Endothelial cell of umbilical vein (primary cell): Measurements from ENCODE around the gene CLDND2. TPM values are rescaled to one million over a fixed set of nuclear protein-coding genes. Genes with fewer than 3 reads are reported as not detected.

Experiments
- BruUV-seq: library from RNA; stranded (reverse); fragments of 400-500 nt; replicated peaks from 2 replicates; lab custom pipeline; 2021; lab: Mats Ljungman, UMichigan
- CTCF ChIA-PET: fragments of 300-600, 350-600 bp; sonication (Branson Sonifier 250); formaldehyde crosslinking; loops from one replicate; lab custom pipeline; 2021; ENCODE audit warnings: antibody characterized with exemption, inconsistent platforms; lab: Charles Lee
- POLR2A ChIA-PET: fragments of 300-600, 350-600 bp; sonication (Branson Sonifier 250); formaldehyde crosslinking; loops from one replicate; lab custom pipeline; 2021; ENCODE audit warnings: antibody characterized with exemption, inconsistent platforms; lab: Charles Lee
- DNase-seq: peaks from one replicate; pipeline ENCODE4 v3.0.0-alpha.2; 2011; ENCODE audit warnings: low read depth, low spot score
- FAIRE-seq: peaks from 2 replicates; lab custom pipeline; 2011; peaks lifted over from hg19 to GRCh38; lab: Jason Lieb, UNC
- H2AFZ ChIP-seq: 2 replicates; pipeline ENCODE4 v1.6.0; 2012; ENCODE audit warnings: low read depth, low read length, control low read depth, inconsistent platforms
- H3K27ac ChIP-seq: 2 replicates; pipeline ENCODE4 v1.5.1; 2011; ENCODE audit warnings: low read depth, mild to moderate bottlenecking, control low read depth, low read length, moderate library complexity; ENCODE audit not compliant: insufficient read depth
- H3K27me3 ChIP-seq, 2 experiments: 2 replicates each; pipeline versions ENCODE4 v1.6.0 to v1.6.1; 2011; ENCODE audit warnings: low read length in 2 of 2, mixed read lengths in 1 of 2; ENCODE audit not compliant: control insufficient read depth in 2 of 2, insufficient read depth in 2 of 2
- H3K36me3 ChIP-seq, 2 experiments: 2 replicates in 1 of 2; 3 replicates in 1 of 2; pipeline ENCODE4 v1.5.1; 2011; ENCODE audit warnings: low read length in 2 of 2, mild to moderate bottlenecking in 1 of 2, moderate library complexity in 1 of 2; ENCODE audit not compliant: control insufficient read depth in 2 of 2, insufficient read depth in 2 of 2; ENCODE audit errors: extremely low read depth in 1 of 2
- H3K4me1 ChIP-seq: 3 replicates; pipeline ENCODE4 v1.5.1; 2011; ENCODE audit warnings: mild to moderate bottlenecking, low read length; ENCODE audit not compliant: control insufficient read depth, insufficient read depth; ENCODE audit errors: extremely low read depth
- H3K4me2 ChIP-seq: 2 replicates; pipeline ENCODE4 v1.6.1; 2011; ENCODE audit warnings: low read length, control low read depth, mixed read lengths; ENCODE audit not compliant: insufficient read depth
- H3K4me3 ChIP-seq, 3 experiments: fragments of 200-600 bp in 1 of 3; sonication (generic), shearing (Covaris generic) in 1 of 3; replicated peaks in 1 of 3; 2 replicates each; pipeline ENCODE4 v1.5.1; 2011 to 2016; ENCODE audit warnings: control low read depth in 3 of 3, low read length in 3 of 3, mild to moderate bottlenecking in 2 of 3, inconsistent platforms in 1 of 3, low read depth in 1 of 3, moderate library complexity in 1 of 3; ENCODE audit not compliant: insufficient read depth in 1 of 3
- H3K79me2 ChIP-seq: 2 replicates; pipeline ENCODE4 v1.6.0; 2012; ENCODE audit warnings: low read length, inconsistent platforms; ENCODE audit not compliant: control insufficient read depth, insufficient read depth
- H3K9ac ChIP-seq: replicated peaks from 2 replicates; pipeline ENCODE3; 2011; ENCODE audit warnings: low read length, control low read depth; ENCODE audit not compliant: insufficient read depth; ENCODE audit errors: extremely low read depth
- H3K9me1 ChIP-seq: replicated peaks from 3 replicates; pipeline ENCODE4 v1.6.0; 2011; ENCODE audit warnings: mild to moderate bottlenecking, low read length; ENCODE audit not compliant: control insufficient read depth, insufficient read depth; ENCODE audit errors: extremely low read depth
- H3K9me3 ChIP-seq: replicated peaks from 2 replicates; pipeline ENCODE4 v1.5.1; 2012; ENCODE audit warnings: low read length, inconsistent platforms; ENCODE audit not compliant: control insufficient read depth, insufficient read depth
- H4K20me1 ChIP-seq: replicated peaks from 2 replicates; pipeline ENCODE3; 2011; ENCODE audit warnings: mild to moderate bottlenecking, low read length; ENCODE audit not compliant: control insufficient read depth, insufficient read depth; ENCODE audit errors: extremely low read depth
- CTCF ChIP-seq, 2 donors: IDR thresholded peaks; 1 replicate in 1 of 2; 2 replicates in 1 of 2; pipeline ENCODE4 v1.5.1; 2011; ENCODE audit warnings: low read length in 2 of 2, mild to moderate bottlenecking in 2 of 2, moderate library complexity in 2 of 2, control low read depth in 1 of 2, inconsistent platforms in 1 of 2, low read depth in 1 of 2; ENCODE audit not compliant: insufficient read depth in 1 of 2; ENCODE audit errors: extremely low read depth in 1 of 2
- EZH2 ChIP-seq: IDR thresholded peaks from 2 replicates; pipeline ENCODE4 v1.6.1; 2012; ENCODE audit warnings: borderline replicate concordance, low read depth, mild to moderate bottlenecking, moderate library complexity, low read length, inconsistent platforms; ENCODE audit not compliant: severe bottlenecking
- FOS ChIP-seq: IDR thresholded peaks from 2 replicates; pipeline ENCODE4 v1.6.1; 2011; ENCODE audit warnings: mild to moderate bottlenecking, low read length, moderate library complexity, borderline replicate concordance; ENCODE audit not compliant: insufficient read depth
- GATA2 ChIP-seq: IDR thresholded peaks from 2 replicates; pipeline ENCODE4 v1.7.0; 2011; ENCODE audit warnings: low read depth, mild to moderate bottlenecking, moderate library complexity, mixed read lengths, low read length; ENCODE audit not compliant: insufficient read length, insufficient read depth
- JUN ChIP-seq: IDR thresholded peaks from 2 replicates; pipeline ENCODE4 v1.6.1; 2011; ENCODE audit warnings: borderline replicate concordance, low read depth; ENCODE audit not compliant: insufficient read length, insufficient read depth
- MAX ChIP-seq: IDR thresholded peaks from 2 replicates; pipeline ENCODE4 v1.6.1; 2011; ENCODE audit not compliant: insufficient read depth, insufficient read length
- dilution Hi-C: fragments of 300-500 bp; cut with MboI; formaldehyde crosslinking; loops from one replicate; pipeline ENCODE4 v1.15.0; 2019; ENCODE audit warnings: low sequenced_read_pairs; ENCODE audit not compliant: extremely low pct_ligation_motif_present
- intact Hi-C: fragments of 100-400 bp; cut with micrococcal nuclease; formaldehyde crosslinking; loops from one replicate; pipeline ENCODE4 v1.10.0; 2022
- polyA plus RNA-seq, 4 experiments: library from polyadenylated mRNA; depleted of rRNA in 3 of 4; stranded (reverse) in 3 of 4; unstranded in 1 of 4; fragments of >200 nt; gene quantifications; 2 replicates each; pipeline versions ENCODE4 v1.2.1 to v1.2.3, GENCODE V29; 2011 to 2012; ENCODE audit warnings: missing spikeins in 1 of 4
- total RNA-seq: library from RNA; stranded (reverse); gene quantifications from 2 replicates; pipeline ENCODE4 v1.2.3, GENCODE V29; 2021

CLDND2 gene
- total and polyA plus RNA-seq, 2 donors (not counting 3 experiments of a cell fraction or from before 2014, with no cell fraction given), result 0.97 TPM; not detected in 1

- H3K36me3 ChIP-seq, result no peaks in the 10 kb centered on the region
- ChIA-PET CTCF (interaction anchor here (0.8 to 1.8 kb wide), 3 partner anchors 10 to 294 kb away, joined by 4 to 23 read pairs (median 6); no protein-coding TSS in a partner anchor), POLR2A (interaction anchor here (1.7 kb wide), 1 partner anchor 28 kb away, joined by 8 read pairs; no protein-coding TSS in a partner anchor)
- H3K9me3 ChIP-seq, result no peaks in the 10 kb centered on the region
- H3K4me3 ChIP-seq, result peak overlapping the region; percentile 40 to 63 (median 51)
- H3K9ac ChIP-seq, result peak overlapping the region; percentile 25
- no peaks in the 10 kb centered on the region for H3K9me1 ChIP-seq
- intact Hi-C loops (loop anchor here (1.0 to 5.0 kb wide), 6 partner anchors 27 to 322 kb away; partner anchors contain the start of gene CTU1), dilution Hi-C loops (no loop called here)
- no peak for FAIRE-seq
- no peak for TF ChIP-seq EZH2
- no peak for TF ChIP-seq MAX
- TF ChIP-seq JUN, result no peak
- no peak for TF ChIP-seq FOS
- TF ChIP-seq CTCF (IDR thresholded peaks at IDR 0.05; ENCODE audit: extremely low read depth in 1 of 2, insufficient read depth in 1 of 2, low read depth in 1 of 2, low read length in 2 of 2), result no peak
- no peak for TF ChIP-seq GATA2
- BruUV-seq, result no TSS peak
- H4K20me1 ChIP-seq, result no peaks in the 10 kb centered on the region
- DNase-seq, result no peak
- H3K79me2 ChIP-seq, result peaks cover 5% of the 10 kb centered on the region
- H2AFZ ChIP-seq, result peak overlapping the region; percentile 30
- H3K4me2 ChIP-seq, result peak overlapping the region; percentile 75
- H3K27me3 ChIP-seq, result no peaks in the 10 kb centered on the region
- H3K27ac ChIP-seq, result peak overlapping the region; percentile 18
- H3K4me1 ChIP-seq, result peaks cover 15% of the 10 kb centered on the region
Observed at GRCh38 chr19:51367255-51367564, 1.6 kb downstream of the CLDND2 start.
